ENCODE data around the gene CISTR.
A peak's percentile ranks its signal among the peaks of the same experiment; 100 is the strongest.

Gene CISTR

DNA sequence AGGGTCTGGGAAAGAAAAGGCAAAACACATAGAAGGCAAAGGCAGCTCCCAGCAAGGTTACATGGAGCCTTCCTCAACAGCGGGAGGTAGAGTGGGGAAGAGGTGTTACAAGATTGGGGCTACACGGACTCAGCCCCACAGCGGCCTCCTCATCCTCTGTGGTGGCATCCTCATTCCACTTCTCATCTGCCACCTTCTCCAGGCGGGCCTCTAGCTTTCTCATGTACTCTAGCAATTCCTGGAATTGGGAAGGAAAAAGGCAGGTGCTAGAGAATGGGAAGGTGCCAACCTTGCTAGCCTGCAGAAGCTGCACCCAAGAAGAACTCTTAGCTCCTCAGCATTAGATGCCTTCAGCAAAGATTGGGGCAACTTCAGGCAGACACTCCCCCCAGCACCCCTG lies 37.8 kb downstream of the CISTR start:
- Mint-ChIP-seq H3K9me3 (no peaks in the 10 kb centered on the region), H3K4me3 (no peak overlapping the region), H3K27me3 (no peaks in the 10 kb centered on the region), H3K27ac (peak overlapping the region in 1 of 2 donors; percentile 27), H3K4me1 (ENCODE audit: low read depth in 2 of 2) (peaks cover 0 to 5% of the 10 kb centered on the region in 2 donors), H3K36me3 (ENCODE audit: insufficient read depth) (peaks cover 22% of the 10 kb centered on the region)
- no peak for ATAC-seq (replicated peaks)
- no peak for DNase-seq

DNA sequence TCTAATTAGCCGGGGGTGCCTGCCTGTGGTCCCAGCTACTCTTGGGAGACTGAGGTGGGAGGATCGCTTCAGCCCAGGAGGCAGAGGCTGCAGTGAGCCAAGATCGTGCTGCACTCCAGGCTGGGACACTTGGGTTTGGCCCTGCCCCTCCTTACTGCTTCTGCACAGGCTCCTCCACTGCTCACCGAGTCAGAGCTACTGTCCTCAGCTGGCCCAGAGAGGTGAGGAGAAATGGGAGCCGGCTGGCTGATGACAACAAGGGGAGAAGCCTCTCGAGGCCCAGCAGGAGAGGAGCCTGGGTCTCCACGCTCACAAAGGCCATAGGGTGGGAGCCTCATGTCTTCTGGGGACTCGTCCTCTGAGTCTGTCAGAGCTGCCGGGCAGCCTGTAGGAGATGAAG lies 38.3 kb downstream of the CISTR start:
- H3K4me1 Mint-ChIP-seq (ENCODE audit: low read depth in 2 of 2) = peaks cover 0 to 5% of the 10 kb centered on the region in 2 donors
- H3K36me3 Mint-ChIP-seq (ENCODE audit: insufficient read depth) = peaks cover 19% of the 10 kb centered on the region
- H3K27ac Mint-ChIP-seq = no peak overlapping the region
- no peak overlapping the region for H3K4me3 Mint-ChIP-seq
- DNase-seq (no peak), ATAC-seq (replicated peaks) (no peak)
- no peaks in the 10 kb centered on the region for H3K9me3 Mint-ChIP-seq
- no peaks in the 10 kb centered on the region for H3K27me3 Mint-ChIP-seq

DNA sequence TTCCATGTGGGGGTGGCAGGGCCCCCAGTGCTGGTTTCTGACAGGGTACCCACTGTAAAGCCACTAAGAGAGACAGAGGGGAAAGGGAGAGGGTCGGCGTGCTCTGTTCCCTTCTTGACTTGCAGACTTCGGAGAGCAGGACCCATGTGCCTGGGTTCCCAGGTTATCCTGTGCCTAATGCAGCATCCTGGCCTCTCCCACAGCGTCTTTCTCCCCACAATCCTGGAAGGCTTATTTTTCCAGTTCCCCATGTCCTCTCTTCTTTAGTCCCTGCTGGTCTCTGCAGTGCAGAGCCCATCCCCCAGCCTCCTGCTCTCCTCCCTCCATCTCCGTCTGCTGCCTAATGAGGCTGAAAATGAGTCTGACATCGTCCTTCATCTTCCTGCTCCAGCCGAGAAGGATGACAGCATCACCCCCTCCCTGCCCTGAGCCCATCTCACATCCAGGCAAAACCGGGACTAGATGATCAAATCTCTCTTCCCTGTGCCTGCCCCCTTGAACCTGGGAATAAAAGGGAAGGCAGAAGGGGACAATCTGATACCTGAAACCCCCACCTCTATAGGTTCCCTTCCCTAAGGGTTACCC lies 39.6 kb downstream of the CISTR start:
- no peak overlapping the region for H3K27ac Mint-ChIP-seq
- peaks cover 0 to 5% of the 10 kb centered on the region in 2 donors for H3K4me1 Mint-ChIP-seq (ENCODE audit: low read depth in 2 of 2)
- DNase-seq = no peak
- no peak overlapping the region for H3K4me3 Mint-ChIP-seq
- peaks cover 6 to 9% of the 10 kb centered on the region in 2 donors for H3K27me3 Mint-ChIP-seq
- H3K9me3 Mint-ChIP-seq = no peaks in the 10 kb centered on the region
- peaks cover 16% of the 10 kb centered on the region for H3K36me3 Mint-ChIP-seq (ENCODE audit: insufficient read depth)
- no peak for ATAC-seq (replicated peaks)

- no peak for ATAC-seq (replicated peaks)
- no peaks in the 10 kb centered on the region for H3K9me3 Mint-ChIP-seq
- H3K4me3 Mint-ChIP-seq = no peak overlapping the region
- H3K27me3 Mint-ChIP-seq = peaks cover 21 to 26% of the 10 kb centered on the region in 2 donors
- H3K4me1 Mint-ChIP-seq (ENCODE audit: low read depth in 2 of 2) = peaks cover 0 to 5% of the 10 kb centered on the region in 2 donors
- H3K36me3 Mint-ChIP-seq (ENCODE audit: insufficient read depth) = peaks cover 16% of the 10 kb centered on the region
- no peak overlapping the region for H3K27ac Mint-ChIP-seq
- no peak for DNase-seq
Observed at GRCh38 chr12:53710091-53710490, 41.7 kb downstream of the CISTR start.

- ATAC-seq (replicated peaks) = no peak
- DNase-seq = no peak
- H3K4me3 Mint-ChIP-seq = no peak overlapping the region
- peaks cover 16% of the 10 kb centered on the region for H3K36me3 Mint-ChIP-seq (ENCODE audit: insufficient read depth)
- no peaks in the 10 kb centered on the region for H3K9me3 Mint-ChIP-seq
- peaks cover 24 to 27% of the 10 kb centered on the region in 2 donors for H3K27me3 Mint-ChIP-seq
- H3K4me1 Mint-ChIP-seq (ENCODE audit: low read depth in 2 of 2) = peaks cover 0 to 5% of the 10 kb centered on the region in 2 donors
- no peak overlapping the region for H3K27ac Mint-ChIP-seq
Observed at GRCh38 chr12:53709671-53710070, 42.1 kb downstream of the CISTR start.

GRCh38 chr12:53706080-53706479 lies 45.7 kb downstream of the CISTR start:
- Mint-ChIP-seq H3K27ac (no peak overlapping the region), H3K4me3 (no peak overlapping the region), H3K27me3 (peaks cover 54 to 63% of the 10 kb centered on the region in 2 donors)

GRCh38 chr12:53703756-53704155 lies 48.0 kb downstream of the CISTR start:
- peaks cover 0 to 5% of the 10 kb centered on the region in 2 donors for H3K4me1 Mint-ChIP-seq (ENCODE audit: low read depth in 2 of 2)
- no peak for DNase-seq
- H3K9me3 Mint-ChIP-seq = no peaks in the 10 kb centered on the region
- H3K27ac Mint-ChIP-seq = no peak overlapping the region
- ATAC-seq (replicated peaks) = no peak
- no peak overlapping the region for H3K4me3 Mint-ChIP-seq
- peaks cover 5% of the 10 kb centered on the region for H3K36me3 Mint-ChIP-seq (ENCODE audit: insufficient read depth)
- peaks cover 74 to 86% of the 10 kb centered on the region in 2 donors for H3K27me3 Mint-ChIP-seq

More at GRCh38 chr12:53706080-53706479, 45.7 kb downstream of the CISTR start:
- DNase-seq (no peak), ATAC-seq (replicated peaks) (no peak)
- Mint-ChIP-seq H3K9me3 (no peaks in the 10 kb centered on the region), H3K4me1 (ENCODE audit: low read depth in 2 of 2) (peaks cover 5% of the 10 kb centered on the region in 2 donors), H3K36me3 (ENCODE audit: insufficient read depth) (peaks cover 5% of the 10 kb centered on the region)

GRCh38 chr12:53701518-53702264 lies 50.1 kb downstream of the CISTR start:
- DNase-seq (peak; percentile 68 to 77 (median 75)), ATAC-seq (replicated peaks) (peak; percentile 95)
- no peak overlapping the region for H3K4me3 Mint-ChIP-seq
- H3K36me3 Mint-ChIP-seq (ENCODE audit: insufficient read depth) = peaks cover 2% of the 10 kb centered on the region
- H3K27ac Mint-ChIP-seq = no peak overlapping the region
- H3K4me1 Mint-ChIP-seq (ENCODE audit: low read depth in 2 of 2) = peaks cover 3 to 10% of the 10 kb centered on the region in 2 donors
- no peaks in the 10 kb centered on the region for H3K9me3 Mint-ChIP-seq
- H3K27me3 Mint-ChIP-seq = peaks cover 85 to 93% of the 10 kb centered on the region in 2 donors

DNA sequence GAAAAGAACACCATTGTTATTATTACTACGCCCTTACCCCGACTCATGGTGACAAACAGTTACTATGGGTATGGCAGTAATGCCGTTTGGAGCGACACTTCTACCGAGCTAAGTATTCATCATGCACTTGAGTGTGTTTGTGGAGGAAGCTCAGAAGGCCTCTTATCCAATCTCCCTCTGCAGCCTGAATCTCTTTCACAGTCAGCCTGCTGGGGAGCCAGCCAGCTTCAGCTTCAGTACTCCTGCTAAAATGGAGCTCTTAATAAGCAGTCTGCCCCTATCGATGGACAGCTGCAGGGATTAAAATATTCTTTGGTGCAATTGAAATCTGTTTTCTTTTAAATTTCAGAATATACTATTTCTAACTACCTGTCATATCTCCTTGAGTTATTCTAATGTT lies 51.2 kb downstream of the CISTR start:
- H3K4me3 Mint-ChIP-seq = no peak overlapping the region
- no peaks in the 10 kb centered on the region for H3K9me3 Mint-ChIP-seq
- H3K27ac Mint-ChIP-seq = no peak overlapping the region
- no peak for DNase-seq
- H3K4me1 Mint-ChIP-seq (ENCODE audit: low read depth in 2 of 2) = peaks cover 12 to 19% of the 10 kb centered on the region in 2 donors
- H3K36me3 Mint-ChIP-seq (ENCODE audit: insufficient read depth) = peaks cover 2% of the 10 kb centered on the region
- ATAC-seq (replicated peaks) = no peak
- peaks cover 85 to 93% of the 10 kb centered on the region in 2 donors for H3K27me3 Mint-ChIP-seq

- Mint-ChIP-seq H3K27ac (no peak overlapping the region), H3K4me1 (ENCODE audit: low read depth in 2 of 2) (peaks cover 16 to 25% of the 10 kb centered on the region in 2 donors), H3K9me3 (no peaks in the 10 kb centered on the region), H3K27me3 (peaks cover 91 to 100% of the 10 kb centered on the region in 2 donors), H3K4me3 (no peak overlapping the region), H3K36me3 (ENCODE audit: insufficient read depth) (peaks cover under 1% of the 10 kb centered on the region)
- DNase-seq = no peak
- ATAC-seq (replicated peaks) = no peak
Observed at GRCh38 chr12:53699678-53700025, 52.1 kb downstream of the CISTR start.

DNA sequence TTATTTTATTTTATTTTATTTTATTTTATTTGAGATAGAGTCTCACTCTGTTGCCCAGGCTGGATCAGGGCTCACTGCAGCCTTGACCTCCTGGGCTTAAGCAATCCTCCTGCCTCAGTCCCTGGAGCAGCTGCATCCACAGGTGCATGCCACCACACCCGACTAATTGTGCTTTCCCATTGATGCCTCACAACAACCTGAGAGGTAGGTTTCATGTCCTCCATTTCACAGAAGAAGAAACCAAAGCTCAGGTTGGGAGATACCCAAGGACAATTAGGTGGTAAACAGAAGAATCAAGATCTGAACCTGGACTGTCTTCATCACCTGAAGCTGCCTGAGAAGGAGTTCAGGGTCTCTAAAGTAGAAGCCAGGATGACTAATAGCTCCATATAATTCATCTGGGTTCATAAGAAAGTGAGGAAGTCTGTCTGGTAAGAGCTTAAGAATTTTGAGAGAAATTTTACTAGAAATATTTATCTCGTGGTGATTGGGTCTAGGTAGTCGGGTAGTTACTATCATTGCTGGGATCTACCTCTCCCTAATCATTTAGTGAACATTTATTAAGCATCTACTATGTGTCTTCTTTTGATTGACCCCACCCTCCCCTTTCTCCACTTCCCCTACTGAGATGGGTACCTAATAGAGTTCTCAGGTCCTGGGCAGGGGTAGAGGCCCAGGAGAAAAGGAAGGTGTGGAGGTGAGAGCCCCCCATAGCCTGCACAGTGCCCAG lies 52.7 kb downstream of the CISTR start:
- no peak overlapping the region for H3K27ac Mint-ChIP-seq
- H3K4me1 Mint-ChIP-seq (ENCODE audit: low read depth in 2 of 2) = peaks cover 16 to 30% of the 10 kb centered on the region in 2 donors
- peaks cover 91 to 100% of the 10 kb centered on the region in 2 donors for H3K27me3 Mint-ChIP-seq
- no peak overlapping the region for H3K4me3 Mint-ChIP-seq
- no peaks in the 10 kb centered on the region for H3K9me3 Mint-ChIP-seq
- DNase-seq (no peak), ATAC-seq (replicated peaks) (no peak)
- no peaks in the 10 kb centered on the region for H3K36me3 Mint-ChIP-seq (ENCODE audit: insufficient read depth)

DNA sequence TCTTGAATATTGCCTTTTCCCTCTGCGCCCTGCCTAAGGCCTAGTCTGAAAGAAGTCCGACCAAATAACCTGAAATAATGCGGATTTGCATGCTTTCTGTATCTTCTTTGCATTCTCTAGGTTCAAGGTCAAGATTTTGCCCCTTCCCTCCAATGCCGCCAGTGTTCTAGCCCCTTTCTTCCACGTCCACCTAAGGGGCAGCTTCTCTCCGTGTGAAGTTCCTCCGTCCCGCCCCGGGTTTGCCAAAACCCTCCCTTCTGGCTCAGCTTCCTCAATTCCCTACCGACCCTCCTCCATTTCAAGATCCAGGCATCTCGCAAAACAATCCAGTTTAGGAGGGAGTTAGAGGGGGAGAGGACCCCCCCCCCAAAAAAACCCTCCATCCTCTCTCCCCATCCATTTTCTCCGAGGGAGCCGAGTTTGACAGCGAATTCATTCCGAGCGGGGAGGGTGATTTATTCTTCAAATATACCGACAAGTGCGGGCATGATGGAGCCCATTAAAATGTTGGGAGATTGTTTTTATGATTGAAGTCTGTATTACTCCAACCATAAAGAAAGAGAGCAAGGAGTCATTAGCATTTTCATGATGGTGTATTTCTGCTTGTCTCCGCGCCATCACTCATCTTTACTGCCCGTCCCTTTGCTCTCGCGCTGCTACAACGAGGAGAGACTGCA lies 55.0 kb downstream of the CISTR start:
- Mint-ChIP-seq H3K27ac (no peak overlapping the region), H3K36me3 (ENCODE audit: insufficient read depth) (peaks cover 3% of the 10 kb centered on the region), H3K27me3 (peaks cover 78 to 98% of the 10 kb centered on the region in 2 donors), H3K4me3 (peak overlapping the region; percentile 21 to 44), H3K9me3 (no peaks in the 10 kb centered on the region), H3K4me1 (ENCODE audit: low read depth in 2 of 2) (peaks cover 16 to 29% of the 10 kb centered on the region in 2 donors)
- DNase-seq = no peak
- no peak for ATAC-seq (replicated peaks)
